AG09319 (cell line): ENCODE results near the gene ABCB7.

ENCODE experiments used
- DNase-seq: peaks from one replicate; pipeline ENCODE4 v3.0.0-alpha.2; 2010; ENCODE audit warnings: low read depth; ENCODE audit errors: extremely low read depth
- TF ChIP-seq, protein P1 (sequence below): IDR thresholded peaks from 2 replicates; pipeline ENCODE4 v1.5.1; 2011; ENCODE audit warnings: low read depth, mild to moderate bottlenecking, inconsistent platforms, low read length, moderate library complexity

Gene ABCB7

DNA sequence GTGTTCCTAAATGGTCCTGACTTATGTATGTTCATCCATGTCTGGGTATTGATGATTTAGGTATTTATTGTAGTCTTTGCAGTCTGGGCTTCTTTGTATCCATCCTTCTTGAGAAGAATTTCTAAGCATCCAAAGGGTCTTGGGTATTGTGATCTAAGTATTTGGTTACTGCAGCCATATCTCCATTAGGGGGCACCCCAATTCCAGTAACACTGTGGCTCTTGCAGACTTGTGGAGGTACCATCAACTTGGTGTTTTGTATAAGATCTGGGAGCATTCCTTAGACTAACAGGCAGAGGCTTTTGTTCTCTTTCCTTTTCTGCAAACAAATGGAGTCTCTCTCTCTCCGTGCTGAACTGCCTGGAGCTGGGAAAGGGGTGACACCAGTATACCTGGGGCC is 117.2 kb downstream of the ABCB7 start:
- no peak for DNase-seq
- TF ChIP-seq, protein P1, sequence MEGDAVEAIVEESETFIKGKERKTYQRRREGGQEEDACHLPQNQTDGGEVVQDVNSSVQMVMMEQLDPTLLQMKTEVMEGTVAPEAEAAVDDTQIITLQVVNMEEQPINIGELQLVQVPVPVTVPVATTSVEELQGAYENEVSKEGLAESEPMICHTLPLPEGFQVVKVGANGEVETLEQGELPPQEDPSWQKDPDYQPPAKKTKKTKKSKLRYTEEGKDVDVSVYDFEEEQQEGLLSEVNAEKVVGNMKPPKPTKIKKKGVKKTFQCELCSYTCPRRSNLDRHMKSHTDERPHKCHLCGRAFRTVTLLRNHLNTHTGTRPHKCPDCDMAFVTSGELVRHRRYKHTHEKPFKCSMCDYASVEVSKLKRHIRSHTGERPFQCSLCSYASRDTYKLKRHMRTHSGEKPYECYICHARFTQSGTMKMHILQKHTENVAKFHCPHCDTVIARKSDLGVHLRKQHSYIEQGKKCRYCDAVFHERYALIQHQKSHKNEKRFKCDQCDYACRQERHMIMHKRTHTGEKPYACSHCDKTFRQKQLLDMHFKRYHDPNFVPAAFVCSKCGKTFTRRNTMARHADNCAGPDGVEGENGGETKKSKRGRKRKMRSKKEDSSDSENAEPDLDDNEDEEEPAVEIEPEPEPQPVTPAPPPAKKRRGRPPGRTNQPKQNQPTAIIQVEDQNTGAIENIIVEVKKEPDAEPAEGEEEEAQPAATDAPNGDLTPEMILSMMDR: peak; percentile 27
